Activated CD4-positive, alpha-beta T cell treated with anti-CD3 and anti-CD28 coated beads, Interleukin-2, amount 10 ng/mL, durations not matched to agents 7 days and 5 days (primary cell): ENCODE measurements around the gene CRB3. TPM values are rescaled to one million over a fixed set of nuclear protein-coding genes. Genes with fewer than 3 reads are reported as not detected.
A peak's percentile ranks its signal among the peaks of the same experiment; 100 is the strongest.

Experiments
- CTCF ChIA-PET: fragments of 350-600 bp; sonication (Branson Sonifier 250); formaldehyde crosslinking; loops from one replicate; lab custom pipeline; 2021; ENCODE audit warnings: antibody characterized with exemption; lab: Charles Lee
- POLR2A ChIA-PET: fragments of 350-600 bp; sonication (Branson Sonifier 250); formaldehyde crosslinking; loops from one replicate; lab custom pipeline; 2021; ENCODE audit warnings: antibody characterized with exemption; lab: Charles Lee
- DNase-seq: peaks from one replicate; pipeline ENCODE4 v3.0.0-alpha.2; 2020
- H3K27ac Mint-ChIP-seq: one replicate; pipeline ENCODE4 v1.8.0; 2021; ENCODE audit warnings: mild to moderate bottlenecking, moderate library complexity, mixed read lengths
- H3K27me3 Mint-ChIP-seq: one replicate; pipeline ENCODE4 v1.8.0; 2021; ENCODE audit warnings: mixed read lengths
- H3K36me3 Mint-ChIP-seq: one replicate; pipeline ENCODE4 v1.8.0; 2021; ENCODE audit warnings: low read depth, mixed read lengths
- H3K4me1 Mint-ChIP-seq: one replicate; pipeline ENCODE4 v1.8.0; 2021; ENCODE audit warnings: mixed read lengths
- H3K4me3 Mint-ChIP-seq: one replicate; pipeline ENCODE4 v1.8.0; 2021; ENCODE audit warnings: mild to moderate bottlenecking, moderate library complexity, mixed read lengths
- H3K9me3 Mint-ChIP-seq: one replicate; pipeline ENCODE4 v1.8.0; 2021; ENCODE audit warnings: mixed read lengths
- total RNA-seq, 2 experiments: library from RNA; stranded (reverse); gene quantifications; one replicate each; pipeline ENCODE4 v1.2.3, GENCODE V29; 2021

Gene CRB3
- total RNA-seq, 2 experiments from 2014 or later = 0.33 to 0.64 TPM

DNA sequence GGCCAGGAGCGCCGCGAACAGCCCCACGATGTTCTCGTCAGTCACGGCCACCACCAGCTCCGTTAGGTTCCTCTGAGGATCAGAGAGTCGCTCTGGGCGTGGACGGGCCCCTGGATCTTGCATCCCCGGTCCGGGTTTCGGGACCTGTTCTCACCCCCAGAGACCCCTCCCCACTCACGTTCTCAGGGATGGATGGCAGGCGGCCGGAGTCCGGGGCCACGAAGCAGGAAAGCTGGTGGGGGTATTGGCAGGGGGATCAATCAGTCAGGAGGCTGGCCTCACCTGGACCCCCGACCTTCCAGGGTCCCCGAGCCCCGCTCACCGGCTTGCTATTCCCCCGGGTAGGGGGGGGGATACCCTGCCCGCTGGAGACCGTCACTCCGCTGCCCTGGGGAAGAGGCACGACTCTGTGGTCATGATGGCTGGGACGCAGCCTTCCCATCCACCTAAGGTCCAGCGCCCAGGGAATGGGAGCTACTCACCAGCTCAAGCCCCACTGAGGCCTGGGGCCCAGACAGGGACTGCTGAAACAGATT lies 12.9 kb downstream of the CRB3 start:
- POLR2A ChIA-PET = no interaction called here
- no peaks in the 10 kb centered on the region for H3K9me3 Mint-ChIP-seq
- peaks cover 27% of the 10 kb centered on the region for H3K36me3 Mint-ChIP-seq
- CTCF ChIA-PET = interaction anchor here (0.6 to 1.4 kb wide), 2 partner anchors 21 to 386 kb away, joined by 3 read pairs; no protein-coding TSS in a partner anchor
- H3K4me1 Mint-ChIP-seq = peaks cover 22% of the 10 kb centered on the region
- H3K4me3 Mint-ChIP-seq = no peak overlapping the region
- no peak overlapping the region for H3K27ac Mint-ChIP-seq
- no peak for DNase-seq
- no peaks in the 10 kb centered on the region for H3K27me3 Mint-ChIP-seq

DNA sequence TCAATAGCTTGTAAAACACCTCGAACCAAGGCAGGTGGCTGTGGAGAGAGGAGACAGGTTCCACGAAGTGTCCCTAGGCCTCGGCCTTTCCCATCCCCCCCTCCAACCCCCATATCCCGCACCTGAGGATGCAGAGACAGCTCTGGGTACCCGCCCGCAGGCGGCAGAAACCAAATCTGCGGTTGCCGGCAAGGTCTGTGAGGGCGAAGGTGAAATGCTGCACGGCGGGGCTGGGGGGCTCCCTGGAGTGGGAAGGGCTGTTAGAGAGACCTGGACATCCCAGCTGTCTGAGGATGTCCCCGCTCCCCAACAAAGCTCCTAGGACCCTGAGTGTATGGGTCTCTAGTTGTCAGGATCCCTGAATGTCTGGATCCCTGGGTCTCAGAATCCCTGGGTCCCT lies 14.7 kb downstream of the CRB3 start:
- Mint-ChIP-seq H3K4me1 (peaks cover 34% of the 10 kb centered on the region), H3K27me3 (no peaks in the 10 kb centered on the region), H3K4me3 (no peak overlapping the region), H3K27ac (peak overlapping the region; percentile 36), H3K9me3 (no peaks in the 10 kb centered on the region), H3K36me3 (peaks cover 23% of the 10 kb centered on the region)
- ChIA-PET CTCF (no interaction called here), POLR2A (no interaction called here)
- DNase-seq = no peak

DNA sequence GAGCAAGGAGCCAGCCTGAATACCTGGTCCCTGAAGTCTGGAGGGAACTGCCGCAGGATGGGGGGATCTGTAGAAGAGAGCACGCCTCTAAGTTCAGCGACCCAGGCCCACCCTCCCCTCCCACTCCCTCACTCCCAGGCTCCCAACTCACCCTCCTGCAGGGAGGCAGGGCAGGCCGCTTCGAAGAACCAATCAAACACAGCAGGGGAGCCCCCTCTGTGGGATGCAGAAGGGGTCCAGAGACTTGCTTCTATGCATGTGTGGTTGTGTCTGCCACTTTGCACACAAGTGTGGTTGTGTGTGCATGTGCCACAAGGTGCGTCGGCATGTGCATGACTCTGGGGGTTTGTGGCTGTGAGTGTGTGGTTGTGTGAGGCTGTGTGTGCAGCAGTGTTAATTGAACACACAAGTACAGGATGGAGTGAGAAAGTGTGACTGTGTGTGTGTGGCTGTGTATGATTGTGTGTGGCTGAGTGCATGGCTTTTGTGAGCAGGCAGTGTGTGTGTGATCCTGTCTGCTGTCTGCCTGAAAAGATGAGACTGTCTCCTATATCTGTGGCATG lies 15.8 kb downstream of the CRB3 start:
- Mint-ChIP-seq H3K4me1 (peaks cover 34% of the 10 kb centered on the region), H3K27me3 (no peaks in the 10 kb centered on the region), H3K36me3 (peaks cover 19% of the 10 kb centered on the region), H3K27ac (peak overlapping the region; percentile 96), H3K9me3 (no peaks in the 10 kb centered on the region), H3K4me3 (peak overlapping the region; percentile 46)
- no peak for DNase-seq
- ChIA-PET POLR2A (no interaction called here), CTCF (interaction anchor here (1.6 kb wide), 1 partner anchor 292 kb away, joined by 4 read pairs; the partner anchor contains the start of gene VAV1)

DNA sequence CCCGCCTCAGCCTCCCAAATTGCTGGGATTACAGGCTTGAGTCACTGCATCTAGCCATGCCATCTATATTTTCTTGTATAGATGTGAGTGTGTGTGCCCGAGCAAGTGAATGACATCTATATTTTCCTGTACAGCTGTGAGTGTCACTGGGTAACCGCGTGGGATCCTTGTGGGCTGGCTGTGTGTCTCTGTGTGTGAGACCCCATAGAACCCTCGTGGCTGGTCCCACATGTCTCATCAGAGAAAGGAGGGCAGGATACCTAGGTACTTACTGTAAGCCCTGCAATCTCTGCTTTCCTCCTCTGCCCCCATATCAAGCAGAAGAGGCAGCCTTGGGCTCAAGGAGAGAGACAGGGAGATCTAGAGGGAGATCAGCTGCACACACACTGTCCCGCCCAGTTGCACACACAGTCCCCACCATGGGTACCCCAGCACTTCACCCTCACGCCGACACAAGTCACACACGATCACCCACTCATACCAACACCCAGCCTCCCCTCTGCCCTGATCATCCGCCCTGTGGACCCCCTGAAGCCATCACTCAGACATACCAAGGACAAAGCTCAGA lies 16.9 kb downstream of the CRB3 start:
- Mint-ChIP-seq H3K9me3 (no peaks in the 10 kb centered on the region), H3K36me3 (peaks cover 18% of the 10 kb centered on the region), H3K4me3 (peak overlapping the region; percentile 93), H3K27ac (peak overlapping the region; percentile 96), H3K27me3 (no peaks in the 10 kb centered on the region), H3K4me1 (peaks cover 34% of the 10 kb centered on the region)
- ChIA-PET POLR2A (no interaction called here), CTCF (interaction anchor here (0.6 to 1.6 kb wide), 10 partner anchors 8 to 382 kb away, joined by 3 to 5 read pairs (median 3); partner anchors contain the start of gene VAV1)
- DNase-seq = peak; percentile 13

- ChIA-PET POLR2A (interaction anchor here (0.7 kb wide), 1 partner anchor 692 kb away, joined by 3 read pairs; no protein-coding TSS in a partner anchor), CTCF (interaction anchor here (0.6 to 1.6 kb wide), 10 partner anchors 9 to 382 kb away, joined by 3 to 5 read pairs (median 3); partner anchors contain the start of gene VAV1)
- peak; percentile 75 for DNase-seq
- H3K27me3 Mint-ChIP-seq = no peaks in the 10 kb centered on the region
- H3K4me1 Mint-ChIP-seq = peaks cover 34% of the 10 kb centered on the region
- H3K9me3 Mint-ChIP-seq = no peaks in the 10 kb centered on the region
- H3K27ac Mint-ChIP-seq = peak within 1 kb of the TSS; percentile 96
- H3K36me3 Mint-ChIP-seq = peaks cover 10% of the 10 kb centered on the region
- H3K4me3 Mint-ChIP-seq = peak within 1 kb of the TSS; percentile 93
Measured at GRCh38 chr19:6481541-6482342, 17.7 kb downstream of the CRB3 start, which contains the start of gene DENND1C. Gene DENND1C, minus strand, starts transcription at chr19:6481787. Its CDS starts 92 bp downstream, at chr19:6481695.

- Mint-ChIP-seq H3K27ac (peak overlapping the region; percentile 96), H3K36me3 (peaks cover 5% of the 10 kb centered on the region), H3K27me3 (no peaks in the 10 kb centered on the region), H3K9me3 (no peaks in the 10 kb centered on the region), H3K4me1 (peaks cover 34% of the 10 kb centered on the region), H3K4me3 (peak overlapping the region; percentile 93)
- no peak for DNase-seq
- ChIA-PET CTCF (interaction anchor here (1.6 kb wide), 1 partner anchor 27 kb away, joined by 3 read pairs; no protein-coding TSS in a partner anchor), POLR2A (no interaction called here)
Measured at GRCh38 chr19:6482343-6482686, 18.2 kb downstream of the CRB3 start.

DNA sequence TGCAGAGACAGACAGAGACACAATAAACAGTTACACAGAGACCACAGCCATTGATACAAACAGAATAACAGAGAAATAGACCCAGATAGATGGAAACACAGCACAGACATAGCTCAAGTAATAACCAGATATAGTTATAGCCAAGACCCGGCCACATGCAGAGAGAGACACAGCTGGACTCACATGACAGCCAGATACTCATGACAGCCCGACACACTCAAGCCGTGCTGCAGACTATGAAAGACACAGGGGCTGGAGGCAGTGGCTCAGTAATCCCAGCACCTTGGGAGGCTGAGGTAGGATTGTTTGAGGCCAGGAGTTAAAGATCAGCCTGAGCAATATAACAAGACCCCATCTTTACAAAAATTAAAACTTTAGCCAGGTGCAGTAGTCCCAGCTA lies 19.2 kb downstream of the CRB3 start:
- ChIA-PET POLR2A (no interaction called here), CTCF (interaction anchor here (0.9 to 1.2 kb wide), 2 partner anchors 12 to 21 kb away, joined by 3 to 6 read pairs; no protein-coding TSS in a partner anchor)
- no peaks in the 10 kb centered on the region for H3K9me3 Mint-ChIP-seq
- peaks cover 4% of the 10 kb centered on the region for H3K36me3 Mint-ChIP-seq
- no peak for DNase-seq
- H3K4me1 Mint-ChIP-seq = peaks cover 34% of the 10 kb centered on the region
- H3K27ac Mint-ChIP-seq = peak overlapping the region; percentile 54
- no peak overlapping the region for H3K4me3 Mint-ChIP-seq
- H3K27me3 Mint-ChIP-seq = no peaks in the 10 kb centered on the region

- CTCF ChIA-PET = no interaction called here
- no peaks in the 10 kb centered on the region for H3K9me3 Mint-ChIP-seq
- POLR2A ChIA-PET = no interaction called here
Measured at GRCh38 chr19:6484230-6484629, 20.2 kb downstream of the CRB3 start.

GRCh38 chr19:6484831-6485230 lies 20.8 kb downstream of the CRB3 start:
- H3K27me3 Mint-ChIP-seq = no peaks in the 10 kb centered on the region
- DNase-seq = no peak
- peaks cover 34% of the 10 kb centered on the region for H3K4me1 Mint-ChIP-seq
- ChIA-PET CTCF (interaction anchor here (0.7 kb wide), 2 partner anchors 146 to 196 kb away, joined by 3 to 6 read pairs; no protein-coding TSS in a partner anchor), POLR2A (no interaction called here)
- H3K9me3 Mint-ChIP-seq = no peaks in the 10 kb centered on the region
- H3K4me3 Mint-ChIP-seq = no peak overlapping the region
- H3K36me3 Mint-ChIP-seq = peaks cover 4% of the 10 kb centered on the region
- no peak overlapping the region for H3K27ac Mint-ChIP-seq

More at GRCh38 chr19:6484230-6484629, 20.2 kb downstream of the CRB3 start:
- Mint-ChIP-seq H3K4me3 (no peak overlapping the region), H3K4me1 (peaks cover 35% of the 10 kb centered on the region), H3K36me3 (peaks cover 4% of the 10 kb centered on the region), H3K27me3 (no peaks in the 10 kb centered on the region), H3K27ac (no peak overlapping the region)
- DNase-seq = no peak

- no peak for DNase-seq
- no peaks in the 10 kb centered on the region for H3K27me3 Mint-ChIP-seq
- POLR2A ChIA-PET = interaction anchor here (0.6 kb wide), 1 partner anchor 290 kb away, joined by 7 read pairs; no protein-coding TSS in a partner anchor
- H3K36me3 Mint-ChIP-seq = no peaks in the 10 kb centered on the region
- H3K4me3 Mint-ChIP-seq = peak overlapping the region; percentile 60
- peak overlapping the region; percentile 67 for H3K27ac Mint-ChIP-seq
- H3K9me3 Mint-ChIP-seq = peaks cover 7% of the 10 kb centered on the region
- H3K4me1 Mint-ChIP-seq = peaks cover 12% of the 10 kb centered on the region
- CTCF ChIA-PET = interaction anchor here (6.4 kb wide), 1 partner anchor 10 kb away, joined by 24 read pairs; no protein-coding TSS in a partner anchor
Measured at GRCh38 chr19:6489278-6490061, 25.4 kb downstream of the CRB3 start.

DNA sequence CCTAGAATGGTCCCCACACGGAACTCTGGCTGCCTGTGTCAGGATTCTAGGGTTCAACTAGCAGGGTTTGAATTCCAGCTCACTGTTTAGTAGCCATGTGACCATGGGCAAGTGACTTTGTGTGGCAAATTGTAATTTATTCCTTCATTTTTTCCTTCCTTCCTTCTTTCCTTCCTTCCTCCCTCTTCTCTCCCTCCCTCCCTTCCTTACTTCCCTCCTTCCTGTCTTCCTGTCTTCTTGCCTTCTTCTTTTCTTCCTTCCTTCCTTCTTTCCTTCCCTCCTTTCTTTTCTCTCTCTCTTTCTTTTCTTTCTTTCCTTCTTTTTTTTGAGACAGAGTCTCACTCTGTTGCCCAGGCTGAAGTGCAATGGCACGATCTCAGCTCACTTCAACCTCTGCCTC lies 26.1 kb downstream of the CRB3 start:
- no peak for DNase-seq
- Mint-ChIP-seq H3K27me3 (no peaks in the 10 kb centered on the region), H3K4me1 (peaks cover 12% of the 10 kb centered on the region), H3K4me3 (peak overlapping the region; percentile 60), H3K9me3 (peaks cover 7% of the 10 kb centered on the region), H3K27ac (peak overlapping the region; percentile 72), H3K36me3 (no peaks in the 10 kb centered on the region)
- ChIA-PET POLR2A (interaction anchor here (0.6 kb wide), 1 partner anchor 291 kb away, joined by 7 read pairs; no protein-coding TSS in a partner anchor), CTCF (interaction anchor here (1.6 to 6.4 kb wide), 2 partner anchors 9 to 14 kb away, joined by 4 to 24 read pairs; no protein-coding TSS in a partner anchor)
